ENCODE measurements around the gene CAPN10. TPM values are rescaled to one million over a fixed set of nuclear protein-coding genes. Genes with fewer than 3 reads are reported as not detected.
A peak's percentile ranks its signal among the peaks of the same experiment; 100 is the strongest.

Gene CAPN10
- total RNA-seq, 1 donor from 2014 or later, result 14.2 TPM

GRCh38 chr2:240564561-240565332, 21.8 kb upstream of the CAPN10 start:
- H3K36me3 ChIP-seq, result no peaks in the 10 kb centered on the region
- no peak overlapping the region for H3K4me3 ChIP-seq
- TF ChIP-seq CTCF (IDR thresholded peaks at IDR 0.05) (no peak), POLR2A (IDR thresholded peaks at IDR 0.05) (no peak), POLR2AphosphoS5 (IDR thresholded peaks at IDR 0.05; ENCODE audit: insufficient read depth in 1 of 2, low read depth in 1 of 2) (no peak)
- no peak for DNase-seq (ENCODE audit: extremely low spot score in 2 of 2)
- no peaks in the 10 kb centered on the region for H3K27me3 ChIP-seq
- intact Hi-C loops (cut with DNase I), result loop anchor here (5.0 kb wide), 1 partner anchor 112 kb away; no protein-coding TSS in a partner anchor
- H3K4me1 ChIP-seq, result peaks cover 54% of the 10 kb centered on the region
- no peaks in the 10 kb centered on the region for H3K9me3 ChIP-seq
- H3K27ac ChIP-seq, result no peak overlapping the region

GRCh38 chr2:240565333-240566202, 21.0 kb upstream of the CAPN10 start:
- H3K4me1 ChIP-seq, result peaks cover 59% of the 10 kb centered on the region
- H3K36me3 ChIP-seq, result no peaks in the 10 kb centered on the region
- TF ChIP-seq POLR2A (IDR thresholded peaks at IDR 0.05), result no peak
- peak; percentile 7 to 68 for TF ChIP-seq POLR2AphosphoS5 (IDR thresholded peaks at IDR 0.05; ENCODE audit: insufficient read depth in 1 of 2, low read depth in 1 of 2)
- TF ChIP-seq CTCF (IDR thresholded peaks at IDR 0.05), result no peak
- no peaks in the 10 kb centered on the region for H3K27me3 ChIP-seq
- H3K4me3 ChIP-seq, result peak overlapping the region; percentile 22 to 71
- H3K9me3 ChIP-seq, result no peaks in the 10 kb centered on the region
- DNase-seq (ENCODE audit: extremely low spot score in 2 of 2), result no peak
- intact Hi-C loops (cut with DNase I), result loop anchor here (5.0 kb wide), 1 partner anchor 113 kb away; no protein-coding TSS in a partner anchor
- peak overlapping the region; percentile 93 for H3K27ac ChIP-seq

GRCh38 chr2:240566203-240567136, 20.1 kb upstream of the CAPN10 start:
- Histone ChIP-seq H3K36me3 (no peaks in the 10 kb centered on the region), H3K27ac (peak overlapping the region; percentile 93), H3K9me3 (no peaks in the 10 kb centered on the region), H3K4me3 (peak overlapping the region; percentile 71 to 76), H3K27me3 (no peaks in the 10 kb centered on the region), H3K4me1 (peaks cover 64% of the 10 kb centered on the region)
- TF ChIP-seq CTCF (IDR thresholded peaks at IDR 0.05), result peak in 2 of 3 experiments; percentile 56 to 98
- peak in 1 of 2 donors; percentile 58 for TF ChIP-seq POLR2A (IDR thresholded peaks at IDR 0.05)
- peak; percentile 5 to 70 for TF ChIP-seq POLR2AphosphoS5 (IDR thresholded peaks at IDR 0.05; ENCODE audit: insufficient read depth in 1 of 2, low read depth in 1 of 2)
- intact Hi-C loops (cut with DNase I), result loop anchor here (5.0 kb wide), 1 partner anchor 114 kb away; no protein-coding TSS in a partner anchor
- no peak for DNase-seq (ENCODE audit: extremely low spot score in 2 of 2)

GRCh38 chr2:240567137-240567871, 19.2 kb upstream of the CAPN10 start:
- Histone ChIP-seq H3K36me3 (no peaks in the 10 kb centered on the region), H3K4me1 (peaks cover 61% of the 10 kb centered on the region), H3K27ac (peak overlapping the region; percentile 93), H3K4me3 (peak overlapping the region; percentile 71 to 76), H3K9me3 (no peaks in the 10 kb centered on the region), H3K27me3 (no peaks in the 10 kb centered on the region)
- intact Hi-C loops (cut with DNase I), result loop anchor here (5.0 kb wide), 1 partner anchor 115 kb away; no protein-coding TSS in a partner anchor
- DNase-seq (ENCODE audit: extremely low spot score in 2 of 2), result no peak
- no peak for TF ChIP-seq POLR2AphosphoS5 (IDR thresholded peaks at IDR 0.05; ENCODE audit: insufficient read depth in 1 of 2, low read depth in 1 of 2)
- no peak for TF ChIP-seq CTCF (IDR thresholded peaks at IDR 0.05)
- TF ChIP-seq POLR2A (IDR thresholded peaks at IDR 0.05), result no peak

All from vagina (tissue), 2 donors.